K562 (cell line): ENCODE data around the gene MACF1. TPM values are rescaled to one million over a fixed set of nuclear protein-coding genes. Genes with fewer than 3 reads are reported as not detected.
A peak's percentile ranks its signal among the peaks of the same experiment; 100 is the strongest.

Experiments used
- AFF1 ChIP-seq, 2 experiments: fragments of 450-650 bp; IDR thresholded peaks; 2 replicates each; pipeline ENCODE4 v1.6.1; 2018; ENCODE audit warnings: mild to moderate bottlenecking in 2 of 2, low read depth in 1 of 2; ENCODE audit not compliant: partially characterized antibody in 2 of 2
- FUS ChIP-seq: fragments of 200-400 bp; formaldehyde crosslinking; optimal IDR thresholded peaks from 2 replicates; pipeline ENCODE3; 2017; ENCODE audit warnings: low read depth, low read length
- KDM1A ChIP-seq, 2 experiments: fragments of 450-650 bp; IDR thresholded peaks; 2 replicates each; pipeline ENCODE4 v1.6.1; 2016; ENCODE audit warnings: mild to moderate bottlenecking in 2 of 2
- MXI1 ChIP-seq: IDR thresholded peaks from 2 replicates; pipeline ENCODE4 v1.6.1; 2011; ENCODE audit warnings: low read depth, mild to moderate bottlenecking, improper control_type of control experiment, low read length
- PHB2 ChIP-seq: fragments of 450-650 bp; IDR thresholded peaks from 2 replicates; pipeline ENCODE4 v1.6.1; 2017; ENCODE audit warnings: low read depth
- PHF21A ChIP-seq: fragments of 450-650 bp; IDR thresholded peaks from 2 replicates; pipeline ENCODE4 v1.6.1; 2017; ENCODE audit warnings: low read depth, borderline replicate concordance
- RERE ChIP-seq: sonication (generic); formaldehyde crosslinking; IDR thresholded peaks from 2 replicates; pipeline ENCODE4 v1.8.0; 2023; ENCODE audit warnings: missing genetic modification reagents, mild to moderate bottlenecking, borderline replicate concordance
- TCF7L2 ChIP-seq: fragments of 150-350 bp; IDR thresholded peaks from 2 replicates; pipeline ENCODE4 v1.6.1; 2016; ENCODE audit warnings: low read depth, mild to moderate bottlenecking, low read length, moderate library complexity
- ZNF133 ChIP-seq: fragments of 250-450 bp; sonication (Bioruptor Pico); IDR thresholded peaks from 2 replicates; pipeline ENCODE4 v1.4.0; 2020; ENCODE audit warnings: mild to moderate bottlenecking
- polyA plus RNA-seq, 8 experiments: library from polyadenylated mRNA; depleted of rRNA in 4 of 8; stranded (reverse) in 5 of 8; unstranded in 3 of 8; fragments of >200 nt; fragmentation: Nextera tagmentation in 2 of 8; fragmentation: Illumina TruSeq in 1 of 8; extraction: Ambion mirVana in 2 of 8; extraction: Trizol in 1 of 8; gene quantifications; 2 replicates each; pipeline versions ENCODE4 v1.2.1 to v1.2.3, GENCODE V29; 2011 to 2014; ENCODE audit warnings: inconsistent platforms in 1 of 8, missing spikeins in 1 of 8
- total RNA-seq, 7 experiments: library from RNA; depleted of rRNA in 6 of 7; stranded (reverse); fragments of >200 nt in 6 of 7; fragmentation: Illumina TruSeq in 2 of 7; extraction: Trizol in 2 of 7; gene quantifications; 2 replicates each; pipeline versions ENCODE4 v1.2.1 to v1.2.3, GENCODE V29; 2011 to 2021; ENCODE audit warnings: low replicate concordance in 1 of 7
- TF ChIP-seq, protein P1 (sequence below): sonication (generic); formaldehyde crosslinking; IDR thresholded peaks from 2 replicates; pipeline ENCODE4 v1.8.0; 2022; ENCODE audit warnings: missing genetic modification reagents, mild to moderate bottlenecking, borderline replicate concordance
- TF ChIP-seq, protein P2 (sequence below), 2 experiments: IDR thresholded peaks; 2 replicates each; pipeline ENCODE4 v1.6.1; 2011; ENCODE audit warnings: borderline replicate concordance in 1 of 2, control low read depth in 1 of 2, low read depth in 1 of 2, low read length in 1 of 2, mild to moderate bottlenecking in 1 of 2, mixed read lengths in 1 of 2, moderate library complexity in 1 of 2; ENCODE audit not compliant: insufficient read depth in 1 of 2, insufficient read length in 1 of 2, poor library complexity in 1 of 2, severe bottlenecking in 1 of 2; ENCODE audit errors: extremely low read depth in 1 of 2
- TF ChIP-seq, protein P3 (sequence below): fragments of 450-650 bp; IDR thresholded peaks from 2 replicates; pipeline ENCODE4 v1.6.1; 2016; ENCODE audit warnings: mild to moderate bottlenecking

MACF1 gene
- total and polyA plus RNA-seq, 9 of the 15 experiments (the other 6 are each of a cell fraction or from before 2014, with no cell fraction given): 13.2 to 232 (median 112) TPM

DNA sequence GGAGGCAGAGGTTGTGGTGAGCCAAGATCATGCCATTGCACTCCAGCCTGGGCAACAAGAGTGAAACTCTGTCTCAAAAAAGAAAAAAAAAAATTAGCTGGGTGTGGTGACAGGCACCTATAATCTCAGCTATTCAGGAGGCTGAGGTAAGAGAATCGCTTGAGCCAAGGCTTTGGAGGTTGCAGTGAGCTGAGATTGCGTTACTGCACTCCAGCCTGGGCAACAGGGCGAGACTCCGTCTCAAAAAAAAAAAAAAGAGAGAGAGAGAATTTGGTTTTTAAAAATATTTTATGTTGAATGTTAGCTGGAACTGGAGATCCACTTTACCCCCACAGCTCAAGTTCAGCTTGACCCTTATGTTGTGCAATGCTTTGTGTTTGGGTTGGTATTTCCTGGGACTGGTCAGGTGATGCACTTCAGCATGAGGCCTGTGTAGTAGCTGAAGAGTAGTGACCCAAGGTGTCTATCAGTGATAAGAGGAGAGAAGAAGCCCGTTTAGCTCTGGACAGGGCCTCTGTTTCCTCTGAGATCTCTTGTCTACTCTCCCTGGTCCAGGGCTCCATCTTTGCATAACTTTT is 36.8 kb upstream of the MACF1 start (continued):
- TF ChIP-seq AFF1 (IDR thresholded peaks at IDR 0.05; ENCODE audit: low read depth in 1 of 2, partially characterized antibody in 2 of 2) (peak; percentile 54 to 96), PHF21A (peak; percentile 62; the same call in 1 of the 2 replicates), KDM1A (IDR thresholded peaks at IDR 0.05) (peak; percentile 80 to 85), PHB2 (0 out of 2 replicates have a peak, but pooled peaks have one; percentile 53), RERE (no peak), ZNF133 (no peak), MXI1 (0 out of 2 replicates have a peak, but pooled peaks have one; percentile 19), FUS (no peak), TCF7L2 (no peak; the same call in 1 of the 2 replicates)
- TF ChIP-seq, protein P1, sequence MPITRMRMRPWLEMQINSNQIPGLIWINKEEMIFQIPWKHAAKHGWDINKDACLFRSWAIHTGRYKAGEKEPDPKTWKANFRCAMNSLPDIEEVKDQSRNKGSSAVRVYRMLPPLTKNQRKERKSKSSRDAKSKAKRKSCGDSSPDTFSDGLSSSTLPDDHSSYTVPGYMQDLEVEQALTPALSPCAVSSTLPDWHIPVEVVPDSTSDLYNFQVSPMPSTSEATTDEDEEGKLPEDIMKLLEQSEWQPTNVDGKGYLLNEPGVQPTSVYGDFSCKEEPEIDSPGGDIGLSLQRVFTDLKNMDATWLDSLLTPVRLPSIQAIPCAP (CRISPR knock-in tag): no peak
- TF ChIP-seq, protein P2, sequence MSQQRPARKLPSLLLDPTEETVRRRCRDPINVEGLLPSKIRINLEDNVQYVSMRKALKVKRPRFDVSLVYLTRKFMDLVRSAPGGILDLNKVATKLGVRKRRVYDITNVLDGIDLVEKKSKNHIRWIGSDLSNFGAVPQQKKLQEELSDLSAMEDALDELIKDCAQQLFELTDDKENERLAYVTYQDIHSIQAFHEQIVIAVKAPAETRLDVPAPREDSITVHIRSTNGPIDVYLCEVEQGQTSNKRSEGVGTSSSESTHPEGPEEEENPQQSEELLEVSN (IDR thresholded peaks at IDR 0.05; ENCODE audit: borderline replicate concordance in 1 of 2, extremely low read depth in 1 of 2, insufficient read depth in 1 of 2, insufficient read length in 1 of 2, low read depth in 1 of 2, low read length in 1 of 2, poor library complexity in 1 of 2, severe bottlenecking in 1 of 2): no peak
- TF ChIP-seq, protein P3, sequence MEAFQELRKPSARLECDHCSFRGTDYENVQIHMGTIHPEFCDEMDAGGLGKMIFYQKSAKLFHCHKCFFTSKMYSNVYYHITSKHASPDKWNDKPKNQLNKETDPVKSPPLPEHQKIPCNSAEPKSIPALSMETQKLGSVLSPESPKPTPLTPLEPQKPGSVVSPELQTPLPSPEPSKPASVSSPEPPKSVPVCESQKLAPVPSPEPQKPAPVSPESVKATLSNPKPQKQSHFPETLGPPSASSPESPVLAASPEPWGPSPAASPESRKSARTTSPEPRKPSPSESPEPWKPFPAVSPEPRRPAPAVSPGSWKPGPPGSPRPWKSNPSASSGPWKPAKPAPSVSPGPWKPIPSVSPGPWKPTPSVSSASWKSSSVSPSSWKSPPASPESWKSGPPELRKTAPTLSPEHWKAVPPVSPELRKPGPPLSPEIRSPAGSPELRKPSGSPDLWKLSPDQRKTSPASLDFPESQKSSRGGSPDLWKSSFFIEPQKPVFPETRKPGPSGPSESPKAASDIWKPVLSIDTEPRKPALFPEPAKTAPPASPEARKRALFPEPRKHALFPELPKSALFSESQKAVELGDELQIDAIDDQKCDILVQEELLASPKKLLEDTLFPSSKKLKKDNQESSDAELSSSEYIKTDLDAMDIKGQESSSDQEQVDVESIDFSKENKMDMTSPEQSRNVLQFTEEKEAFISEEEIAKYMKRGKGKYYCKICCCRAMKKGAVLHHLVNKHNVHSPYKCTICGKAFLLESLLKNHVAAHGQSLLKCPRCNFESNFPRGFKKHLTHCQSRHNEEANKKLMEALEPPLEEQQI: peak; percentile 82; the same call in 1 of the 2 replicates
